Measurements from ENCODE around the gene SEC61G. TPM values are rescaled to one million over a fixed set of nuclear protein-coding genes. Genes with fewer than 3 reads are reported as not detected.

The SEC61G gene
- total and polyA plus RNA-seq, 2 of the 4 experiments (the other 2 are of a cell fraction) = 387 to 685 TPM

DNA sequence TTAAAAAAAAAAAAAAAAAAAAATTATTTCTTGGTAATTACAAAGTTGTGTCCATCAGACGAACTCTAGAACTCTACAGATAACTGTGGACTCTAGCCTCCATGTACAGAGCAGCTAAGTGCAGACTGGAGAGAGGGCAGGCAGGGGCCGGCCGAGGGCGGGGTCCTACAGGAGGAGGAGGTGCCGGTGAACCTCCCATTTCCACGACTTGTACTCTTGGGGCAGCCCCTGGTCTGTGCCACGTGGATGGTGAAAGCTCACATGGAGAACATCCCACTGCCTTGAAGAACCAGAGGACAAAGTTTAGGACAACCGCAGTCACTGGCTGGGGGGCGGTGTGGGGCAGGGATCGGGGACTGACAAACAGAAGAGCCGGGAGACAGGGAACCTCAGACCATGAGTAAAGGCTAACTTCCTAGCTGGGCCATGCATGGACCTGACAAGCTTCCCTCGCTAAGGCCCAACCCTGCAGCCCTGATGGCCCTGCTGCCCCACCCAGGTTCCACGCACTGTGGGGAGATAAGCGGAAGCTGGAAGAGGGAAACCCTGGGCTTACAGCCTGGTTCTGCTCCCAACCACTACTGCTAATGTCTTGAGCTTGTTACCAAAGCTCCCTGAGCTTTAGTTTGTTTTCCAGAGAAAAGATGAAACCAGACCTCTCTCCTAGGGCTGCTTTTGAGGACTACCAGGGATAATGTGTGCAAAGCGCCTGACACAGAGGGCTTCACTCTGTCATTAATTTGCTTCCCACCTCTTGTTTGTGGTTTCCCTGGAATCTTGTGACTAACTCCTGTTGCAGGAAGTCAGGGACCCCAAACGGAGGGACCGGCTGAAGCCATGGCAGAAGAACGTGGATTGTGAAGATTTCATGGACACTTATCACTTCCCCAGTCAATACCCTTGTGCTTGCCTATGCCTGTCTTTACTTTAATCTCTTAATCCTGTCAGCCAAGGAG is 16.1 kb upstream of the SEC61G start:
- CTCF ChIA-PET = interaction anchor here (1.1 to 3.0 kb wide), 5 partner anchors 14 to 501 kb away, joined by 3 to 42 read pairs (median 4); no protein-coding TSS in a partner anchor
- TF ChIP-seq, protein P1, sequence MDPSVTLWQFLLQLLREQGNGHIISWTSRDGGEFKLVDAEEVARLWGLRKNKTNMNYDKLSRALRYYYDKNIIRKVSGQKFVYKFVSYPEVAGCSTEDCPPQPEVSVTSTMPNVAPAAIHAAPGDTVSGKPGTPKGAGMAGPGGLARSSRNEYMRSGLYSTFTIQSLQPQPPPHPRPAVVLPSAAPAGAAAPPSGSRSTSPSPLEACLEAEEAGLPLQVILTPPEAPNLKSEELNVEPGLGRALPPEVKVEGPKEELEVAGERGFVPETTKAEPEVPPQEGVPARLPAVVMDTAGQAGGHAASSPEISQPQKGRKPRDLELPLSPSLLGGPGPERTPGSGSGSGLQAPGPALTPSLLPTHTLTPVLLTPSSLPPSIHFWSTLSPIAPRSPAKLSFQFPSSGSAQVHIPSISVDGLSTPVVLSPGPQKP (IDR thresholded peaks at IDR 0.05; ENCODE audit: borderline replicate concordance, low read depth, low read length) = no peak
- TF ChIP-seq MAZ (IDR thresholded peaks at IDR 0.05; ENCODE audit: borderline replicate concordance, low read depth, low read length) (no peak), MXI1 (IDR thresholded peaks at IDR 0.05; ENCODE audit: borderline replicate concordance, low read depth, low read length) (no peak), RCOR1 (IDR thresholded peaks at IDR 0.05; ENCODE audit: insufficient replicate concordance, low read length) (no peak), CHD1 (IDR thresholded peaks at IDR 0.05; ENCODE audit: low read depth, low read length) (no peak), CEBPB (IDR thresholded peaks at IDR 0.05; ENCODE audit: low read depth, low read length) (no peak), NFE2L2 (IDR thresholded peaks at IDR 0.05; ENCODE audit: low read depth, low read length) (no peak), FOS (IDR thresholded peaks at IDR 0.05; ENCODE audit: low read depth, low read length) (no peak)
- ATAC-seq (ENCODE audit: low read depth) (no peak), DNase-seq (no peak)
- no peak overlapping the region for H3K4me2 ChIP-seq (ENCODE audit: low read depth, low read length)
- no peak overlapping the region for H2AK9ac ChIP-seq (replicated peaks; ENCODE audit: low read depth, low read length, poor library complexity)
- H3K27me3 ChIP-seq (ENCODE audit: control insufficient read depth, insufficient read depth, low read length) = no peaks in the 10 kb centered on the region
- no peak overlapping the region for H4K8ac ChIP-seq (ENCODE audit: low read depth in 2 of 2, low read length in 2 of 2)
- H4K20me1 ChIP-seq (ENCODE audit: insufficient read depth, low read length) = no peaks in the 10 kb centered on the region
- 100% methylated on average over 1 of the region's 18 CpGs; no CpG with 5 or more reads in 1 of the 2 experiments for WGBS, 2 experiments (ENCODE audit: extremely low coverage in 2 of 2, insufficient read length in 1 of 2)
- no TSS peak for BruUV-seq (replicated peaks)
- POLR2A ChIA-PET (ENCODE audit: unreplicated experiment) = no interaction called here
- no peak overlapping the region for H3K4me3 ChIP-seq (ENCODE audit: insufficient read depth, low read depth, low read length)
- H2AFZ ChIP-seq (replicated peaks; ENCODE audit: low read length, poor library complexity) = no peak overlapping the region
- no peak overlapping the region for H3K4ac ChIP-seq (ENCODE audit: low read depth, low read length)
- no peaks in the 10 kb centered on the region for H3K9me3 ChIP-seq (ENCODE audit: control insufficient read depth, insufficient read depth, low read length)
- in situ Hi-C loops (cut with MboI; ENCODE audit: low sequenced_read_pairs) = loop anchor here (5.0 to 25.0 kb wide), 4 partner anchors 387 to 1312 kb away; partner anchors contain the start of genes PHKG1 and VOPP1
- no peaks in the 10 kb centered on the region for H3K36me3 ChIP-seq (ENCODE audit: control insufficient read depth, insufficient read depth, low read length)
- no peak overlapping the region for H3K27ac ChIP-seq (ENCODE audit: insufficient read depth, low read length)
- no peak overlapping the region for H3K56ac ChIP-seq (ENCODE audit: extremely low read depth, insufficient read depth, low read length)
- dilution Hi-C loops (cut with HindIII; ENCODE audit: low sequenced_read_pairs, unreplicated experiment) = no loop called here
- H3K18ac ChIP-seq (ENCODE audit: low read depth, low read length) = no peak overlapping the region
- H3K4me1 ChIP-seq (ENCODE audit: control insufficient read depth, insufficient read depth, low read length) = no peaks in the 10 kb centered on the region
- H3K23ac ChIP-seq (ENCODE audit: low read depth, low read length) = no peak overlapping the region
- H3K79me1 ChIP-seq (ENCODE audit: low read depth in 1 of 2, low read length in 2 of 2) = no peaks in the 10 kb centered on the region
- peak overlapping the region; percentile 36; the same call in 1 of the 2 replicates for H2AK5ac ChIP-seq (ENCODE audit: low read depth, low read length)
- no peak overlapping the region for H3K14ac ChIP-seq (replicated peaks; ENCODE audit: low read depth, low read length)
- H2BK15ac ChIP-seq (ENCODE audit: low read depth, low read length) = no peak overlapping the region; the same call in 2 of the 3 replicates
- no peak overlapping the region for H2BK5ac ChIP-seq (ENCODE audit: low read depth, low read length, poor library complexity, severe bottlenecking)
- H4K91ac ChIP-seq (ENCODE audit: insufficient read depth, low read depth, low read length) = no peak overlapping the region
- no peaks in the 10 kb centered on the region for H3K9me1 ChIP-seq (ENCODE audit: insufficient read depth, low read length)
- H4K5ac ChIP-seq (ENCODE audit: low read depth, low read length) = no peak overlapping the region
- no peak overlapping the region for H2BK20ac ChIP-seq (ENCODE audit: low read depth, low read length)
- no peak overlapping the region for H2BK120ac ChIP-seq (ENCODE audit: low read depth, low read length)
- H3K9ac ChIP-seq (ENCODE audit: low read depth, low read length) = no peak overlapping the region
- intact Hi-C loops (cut with micrococcal nuclease) = loop anchor here (1.0 to 10.0 kb wide), 4 partner anchors 384 to 800 kb away; partner anchors contain the start of gene VOPP1

Data from IMR-90 (cell line).